ENCODE measurements around the gene MRPS34. TPM values are rescaled to one million over a fixed set of nuclear protein-coding genes. Genes with fewer than 3 reads are reported as not detected.

The MRPS34 gene
- total RNA-seq, 4 donors from 2014 or later, result 67.3 to 146 (median 98.1) TPM

GRCh38 chr16:1758923-1759322, 14.0 kb downstream of the MRPS34 start:
- intact Hi-C loops (cut with DNase I), result no loop called here
- no peak overlapping the region for H3K27ac ChIP-seq
- H3K27me3 ChIP-seq, result no peaks in the 10 kb centered on the region
- no peak for DNase-seq
- no peaks in the 10 kb centered on the region for H3K9me3 ChIP-seq
- TF ChIP-seq, protein P1, sequence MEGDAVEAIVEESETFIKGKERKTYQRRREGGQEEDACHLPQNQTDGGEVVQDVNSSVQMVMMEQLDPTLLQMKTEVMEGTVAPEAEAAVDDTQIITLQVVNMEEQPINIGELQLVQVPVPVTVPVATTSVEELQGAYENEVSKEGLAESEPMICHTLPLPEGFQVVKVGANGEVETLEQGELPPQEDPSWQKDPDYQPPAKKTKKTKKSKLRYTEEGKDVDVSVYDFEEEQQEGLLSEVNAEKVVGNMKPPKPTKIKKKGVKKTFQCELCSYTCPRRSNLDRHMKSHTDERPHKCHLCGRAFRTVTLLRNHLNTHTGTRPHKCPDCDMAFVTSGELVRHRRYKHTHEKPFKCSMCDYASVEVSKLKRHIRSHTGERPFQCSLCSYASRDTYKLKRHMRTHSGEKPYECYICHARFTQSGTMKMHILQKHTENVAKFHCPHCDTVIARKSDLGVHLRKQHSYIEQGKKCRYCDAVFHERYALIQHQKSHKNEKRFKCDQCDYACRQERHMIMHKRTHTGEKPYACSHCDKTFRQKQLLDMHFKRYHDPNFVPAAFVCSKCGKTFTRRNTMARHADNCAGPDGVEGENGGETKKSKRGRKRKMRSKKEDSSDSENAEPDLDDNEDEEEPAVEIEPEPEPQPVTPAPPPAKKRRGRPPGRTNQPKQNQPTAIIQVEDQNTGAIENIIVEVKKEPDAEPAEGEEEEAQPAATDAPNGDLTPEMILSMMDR (IDR thresholded peaks at IDR 0.05), result no peak
- no peak for TF ChIP-seq POLR2A (IDR thresholded peaks at IDR 0.05)
- H3K4me3 ChIP-seq (replicated peaks in 1 of 3), result no peak overlapping the region
- H3K36me3 ChIP-seq, result peaks cover 19 to 32% of the 10 kb centered on the region in 2 donors
- H3K4me1 ChIP-seq, result no peaks in the 10 kb centered on the region
- 94 to 96% methylated on average over 10 to 18 of the region's 18 CpGs for WGBS, 2 donors

GRCh38 chr16:1757714-1758461, 15.0 kb downstream of the MRPS34 start:
- H3K27me3 ChIP-seq, result no peaks in the 10 kb centered on the region
- H3K36me3 ChIP-seq, result peaks cover 19 to 26% of the 10 kb centered on the region in 2 donors
- H3K4me3 ChIP-seq (replicated peaks in 1 of 3), result no peak overlapping the region
- TF ChIP-seq, protein P1 (IDR thresholded peaks at IDR 0.05), result no peak
- TF ChIP-seq POLR2A (IDR thresholded peaks at IDR 0.05), result no peak
- no peak for DNase-seq
- WGBS, 2 donors, result 94 to 95% methylated on average over 32 to 37 of the region's 37 CpGs
- H3K27ac ChIP-seq, result no peak overlapping the region
- intact Hi-C loops (cut with DNase I), result no loop called here
- no peaks in the 10 kb centered on the region for H3K4me1 ChIP-seq
- no peaks in the 10 kb centered on the region for H3K9me3 ChIP-seq

- Histone ChIP-seq H3K4me3 (replicated peaks in 1 of 3) (no peak overlapping the region), H3K36me3 (peaks cover 6 to 9% of the 10 kb centered on the region in 2 donors), H3K27ac (no peak overlapping the region), H3K27me3 (no peaks in the 10 kb centered on the region), H3K4me1 (no peaks in the 10 kb centered on the region), H3K9me3 (no peaks in the 10 kb centered on the region)
- intact Hi-C loops (cut with DNase I), result no loop called here
- 90% methylated on average over 12 of the region's 12 CpGs for WGBS, 2 donors
- no peak for DNase-seq
- TF ChIP-seq POLR2A (IDR thresholded peaks at IDR 0.05), result no peak
- TF ChIP-seq, protein P1 (IDR thresholded peaks at IDR 0.05), result no peak
Observed at GRCh38 chr16:1754204-1754603, 18.7 kb downstream of the MRPS34 start.

GRCh38 chr16:1752853-1753252, 20.1 kb downstream of the MRPS34 start:
- intact Hi-C loops (cut with DNase I), result no loop called here
- Histone ChIP-seq H3K9me3 (no peaks in the 10 kb centered on the region), H3K4me1 (no peaks in the 10 kb centered on the region), H3K36me3 (peaks cover 20 to 22% of the 10 kb centered on the region in 2 donors), H3K4me3 (replicated peaks in 1 of 3) (no peak overlapping the region), H3K27me3 (no peaks in the 10 kb centered on the region), H3K27ac (no peak overlapping the region)
- TF ChIP-seq, protein P1 (IDR thresholded peaks at IDR 0.05), result no peak
- TF ChIP-seq POLR2A (IDR thresholded peaks at IDR 0.05), result no peak
- no peak for DNase-seq
- WGBS, 2 donors, result 96 to 97% methylated on average over 14 of the region's 14 CpGs

GRCh38 chr16:1751946-1752345, 21.0 kb downstream of the MRPS34 start:
- H3K9me3 ChIP-seq, result no peaks in the 10 kb centered on the region
- TF ChIP-seq POLR2A (IDR thresholded peaks at IDR 0.05), result no peak
- TF ChIP-seq, protein P1 (IDR thresholded peaks at IDR 0.05), result no peak
- no peak overlapping the region for H3K4me3 ChIP-seq (replicated peaks in 1 of 3)
- H3K27ac ChIP-seq, result no peak overlapping the region
- intact Hi-C loops (cut with DNase I), result no loop called here
- peaks cover 26 to 31% of the 10 kb centered on the region in 2 donors for H3K36me3 ChIP-seq
- H3K4me1 ChIP-seq, result no peaks in the 10 kb centered on the region
- no peaks in the 10 kb centered on the region for H3K27me3 ChIP-seq
- WGBS, 2 donors, result 96% methylated on average over 14 to 16 of the region's 16 CpGs
- DNase-seq, result no peak
